Endothelial cell (in vitro differentiated cells): ENCODE results near the gene LRRC73. TPM values are rescaled to one million over a fixed set of nuclear protein-coding genes. Genes with fewer than 3 reads are reported as not detected.

Experiments used
- DNase-seq: peaks from one replicate; pipeline ENCODE4 v3.0.0; 2021; ENCODE audit warnings: low spot score
- H3K27ac Mint-ChIP-seq: one replicate; pipeline ENCODE4 v1.8.0; 2021; ENCODE audit warnings: mixed read lengths, inconsistent platforms; ENCODE audit not compliant: unreplicated experiment
- H3K27me3 Mint-ChIP-seq: one replicate; pipeline ENCODE4 v1.8.0; 2021; ENCODE audit warnings: mild to moderate bottlenecking, moderate library complexity, mixed read lengths, inconsistent platforms; ENCODE audit not compliant: unreplicated experiment
- H3K36me3 Mint-ChIP-seq: one replicate; pipeline ENCODE4 v1.8.0; 2021; ENCODE audit warnings: mild to moderate bottlenecking, low read depth, mixed read lengths, inconsistent platforms; ENCODE audit not compliant: unreplicated experiment
- H3K4me1 Mint-ChIP-seq: one replicate; pipeline ENCODE4 v1.8.0; 2021; ENCODE audit warnings: mild to moderate bottlenecking, mixed read lengths, inconsistent platforms; ENCODE audit not compliant: unreplicated experiment
- H3K4me3 Mint-ChIP-seq: one replicate; pipeline ENCODE4 v1.8.0; 2021; ENCODE audit warnings: mild to moderate bottlenecking, mixed read lengths, inconsistent platforms; ENCODE audit not compliant: unreplicated experiment
- H3K9me3 Mint-ChIP-seq: one replicate; pipeline ENCODE4 v1.8.0; 2021; ENCODE audit warnings: mixed read lengths, inconsistent platforms; ENCODE audit not compliant: unreplicated experiment
- CTCF ChIP-seq: fragments of 200-600 bp; sonication (generic); IDR thresholded peaks from one replicate; pipeline ENCODE4 v1.5.0; 2021; ENCODE audit warnings: antibody characterized with exemption; ENCODE audit not compliant: unreplicated experiment
- total RNA-seq: library from RNA; stranded (reverse); fragmentation: NEBNext Ultra II Directional; extraction: Animal tissue kit (Norgen Biotek cat#: 25700); gene quantifications from one replicate; pipeline ENCODE4 v1.2.1, GENCODE V29; 2021; ENCODE audit not compliant: unreplicated experiment

Gene LRRC73
- total RNA-seq, 1 donor from 2014 or later = 0.28 TPM

- Mint-ChIP-seq H3K36me3 (peaks cover 9% of the 10 kb centered on the region), H3K27ac (no peak overlapping the region)
Measured at GRCh38 chr6:43488667-43489276, 21.4 kb downstream of the LRRC73 start.

GRCh38 chr6:43481591-43482236 lies 28.4 kb downstream of the LRRC73 start:
- no peaks in the 10 kb centered on the region for H3K36me3 Mint-ChIP-seq
- peaks cover 21% of the 10 kb centered on the region for H3K4me1 Mint-ChIP-seq
- no peak overlapping the region for H3K27ac Mint-ChIP-seq
- no peak overlapping the region for H3K4me3 Mint-ChIP-seq
- DNase-seq = no peak
- no peaks in the 10 kb centered on the region for H3K9me3 Mint-ChIP-seq
- no peaks in the 10 kb centered on the region for H3K27me3 Mint-ChIP-seq
- TF ChIP-seq CTCF = no peak

More at GRCh38 chr6:43488667-43489276, 21.4 kb downstream of the LRRC73 start:
- H3K9me3 Mint-ChIP-seq = no peaks in the 10 kb centered on the region
- TF ChIP-seq CTCF = no peak
- H3K27me3 Mint-ChIP-seq = no peaks in the 10 kb centered on the region
- no peak overlapping the region for H3K4me3 Mint-ChIP-seq
- peaks cover 7% of the 10 kb centered on the region for H3K4me1 Mint-ChIP-seq
- DNase-seq = no peak

GRCh38 chr6:43481075-43481474 lies 29.1 kb downstream of the LRRC73 start:
- no peak for DNase-seq
- Mint-ChIP-seq H3K27ac (no peak overlapping the region), H3K4me3 (no peak overlapping the region), H3K4me1 (peaks cover 21% of the 10 kb centered on the region), H3K27me3 (peaks cover 1% of the 10 kb centered on the region), H3K9me3 (no peaks in the 10 kb centered on the region), H3K36me3 (no peaks in the 10 kb centered on the region)
- no peak for TF ChIP-seq CTCF

GRCh38 chr6:43478008-43478372 lies 32.2 kb downstream of the LRRC73 start:
- Mint-ChIP-seq H3K27me3 (peaks cover 1% of the 10 kb centered on the region), H3K4me3 (peak overlapping the region; percentile 90), H3K27ac (peak overlapping the region; percentile 65)

More at GRCh38 chr6:43478008-43478372, 32.2 kb downstream of the LRRC73 start:
- peaks cover 21% of the 10 kb centered on the region for H3K4me1 Mint-ChIP-seq
- no peak for DNase-seq
- no peaks in the 10 kb centered on the region for H3K36me3 Mint-ChIP-seq
- TF ChIP-seq CTCF = no peak
- H3K9me3 Mint-ChIP-seq = no peaks in the 10 kb centered on the region
